ENCODE measurements around the gene TNRC6A. TPM values are rescaled to one million over a fixed set of nuclear protein-coding genes. Genes with fewer than 3 reads are reported as not detected.
"Not testable (repeated sequence)": the region's sequence is repeated elsewhere in the genome, so short reads cannot be mapped to it uniquely, and the experiment has no call there.

Gene TNRC6A
- total RNA-seq, 4 donors from 2014 or later, result 26.3 to 120 (median 49.2) TPM

GRCh38 chr16:24810951-24811843 is 81.7 kb downstream of the TNRC6A start:
- H3K4me3 ChIP-seq, result no peak overlapping the region
- no peaks in the 10 kb centered on the region for H3K4me1 ChIP-seq
- H3K27ac ChIP-seq, result no peak overlapping the region
- TF ChIP-seq POLR2AphosphoS5 (IDR thresholded peaks at IDR 0.05), result no peak
- TF ChIP-seq CTCF (IDR thresholded peaks at IDR 0.05), result no peak
- TF ChIP-seq POLR2A (IDR thresholded peaks at IDR 0.05), result no peak
- H3K27me3 ChIP-seq, result no peaks in the 10 kb centered on the region
- H3K36me3 ChIP-seq, result peaks cover 96% of the 10 kb centered on the region
- WGBS, result 74% methylated on average over 11 of the region's 11 CpGs
- H3K9me3 ChIP-seq, result no peaks in the 10 kb centered on the region
- no peak for DNase-seq (ENCODE audit: low spot score in 2 of 2)

GRCh38 chr16:24812813-24813212 is 83.4 kb downstream of the TNRC6A start:
- not testable (repeated sequence) for H3K27me3 ChIP-seq; H3K4me1 ChIP-seq; DNase-seq (ENCODE audit: low spot score in 2 of 2); H3K27ac ChIP-seq; H3K9me3 ChIP-seq; H3K4me3 ChIP-seq
- H3K36me3 ChIP-seq, result peaks cover 95% of the 10 kb centered on the region
- WGBS, result 83% methylated on average over 6 of the region's 6 CpGs

GRCh38 chr16:24815021-24815420 is 85.6 kb downstream of the TNRC6A start:
- Histone ChIP-seq H3K4me3 (no peak overlapping the region), H3K27ac (no peak overlapping the region), H3K36me3 (peaks cover 95% of the 10 kb centered on the region), H3K27me3 (no peaks in the 10 kb centered on the region), H3K9me3 (no peaks in the 10 kb centered on the region), H3K4me1 (no peaks in the 10 kb centered on the region)
- no peak for TF ChIP-seq CTCF (IDR thresholded peaks at IDR 0.05)
- TF ChIP-seq EP300 (IDR thresholded peaks at IDR 0.05), result no peak
- no peak for TF ChIP-seq POLR2AphosphoS5 (IDR thresholded peaks at IDR 0.05)
- no peak for TF ChIP-seq POLR2A (IDR thresholded peaks at IDR 0.05)
- DNase-seq (ENCODE audit: low spot score in 2 of 2), result no peak
- 86% methylated on average over 7 of the region's 7 CpGs for WGBS

GRCh38 chr16:24816688-24817087 is 87.2 kb downstream of the TNRC6A start:
- no peak for DNase-seq (ENCODE audit: low spot score in 2 of 2)
- Histone ChIP-seq H3K9me3 (no peaks in the 10 kb centered on the region), H3K36me3 (peaks cover 96% of the 10 kb centered on the region), H3K27ac (no peak overlapping the region), H3K4me1 (no peaks in the 10 kb centered on the region), H3K4me3 (no peak overlapping the region), H3K27me3 (no peaks in the 10 kb centered on the region)
- 91% methylated on average over 6 of the region's 6 CpGs for whole genome bisulfite sequencing
- TF ChIP-seq POLR2AphosphoS5 (IDR thresholded peaks at IDR 0.05), result no peak
- no peak for TF ChIP-seq POLR2A (IDR thresholded peaks at IDR 0.05)
- no peak for TF ChIP-seq CTCF (IDR thresholded peaks at IDR 0.05)
- TF ChIP-seq EP300 (IDR thresholded peaks at IDR 0.05), result no peak

GRCh38 chr16:24819462-24820040 is 90.1 kb downstream of the TNRC6A start:
- TF ChIP-seq CTCF (IDR thresholded peaks at IDR 0.05) (no peak), EP300 (IDR thresholded peaks at IDR 0.05) (no peak), POLR2AphosphoS5 (IDR thresholded peaks at IDR 0.05) (no peak)
- Histone ChIP-seq H3K27ac (no peak overlapping the region), H3K9me3 (no peaks in the 10 kb centered on the region), H3K4me1 (no peaks in the 10 kb centered on the region), H3K4me3 (no peak overlapping the region), H3K27me3 (no peaks in the 10 kb centered on the region), H3K36me3 (peaks cover 98% of the 10 kb centered on the region)
- WGBS, result 79% methylated on average over 2 of the region's 2 CpGs
- DNase-seq (ENCODE audit: low spot score in 2 of 2), result no peak
